Caco-2 (cell line): ENCODE data around the gene SLC12A3. TPM values are rescaled to one million over a fixed set of nuclear protein-coding genes. Genes with fewer than 3 reads are reported as not detected.

Experiments used
- BruUV-seq: library from RNA; stranded (reverse); fragments of 400-500 nt; replicated peaks from 2 replicates; lab custom pipeline; 2021; lab: Mats Ljungman, UMichigan
- CTCF ChIA-PET: fragments of 300-600 bp; sonication (Branson Sonifier 250); formaldehyde crosslinking; loops from one replicate; lab custom pipeline; 2022; ENCODE audit warnings: antibody characterized with exemption; lab: Charles Lee
- POLR2A ChIA-PET: fragments of 300-600 bp; sonication (Branson Sonifier 250); formaldehyde crosslinking; loops from one replicate; lab custom pipeline; 2022; ENCODE audit warnings: antibody characterized with exemption; lab: Charles Lee
- DNase-seq, 2 experiments: peaks; one replicate each; pipeline versions ENCODE4 v3.0.0 to v3.0.0-alpha.2; 2020 to 2022
- H3K27me3 ChIP-seq: replicated peaks from 2 replicates; pipeline ENCODE4 v1.6.0; 2011; ENCODE audit warnings: low read length; ENCODE audit not compliant: control insufficient read depth, insufficient read depth
- H3K36me3 ChIP-seq: 2 replicates; pipeline ENCODE4 v1.5.1; 2011; ENCODE audit warnings: low read length; ENCODE audit not compliant: control insufficient read depth, insufficient read depth
- H3K4me1 ChIP-seq: fragments of 250-450 bp; sonication (Bioruptor Pico); 2 replicates; pipeline ENCODE4 v1.5.1; 2020; ENCODE audit warnings: mild to moderate bottlenecking
- H3K4me3 ChIP-seq: 2 replicates; pipeline ENCODE4 v1.5.1; 2011; ENCODE audit warnings: low read depth, mild to moderate bottlenecking, control low read depth, low read length
- H3K9me3 ChIP-seq: fragments of 250-450 bp; sonication (Bioruptor Pico); 2 replicates; pipeline ENCODE4 v1.5.1; 2020; ENCODE audit warnings: mild to moderate bottlenecking, moderate library complexity
- H3K27ac Mint-ChIP-seq: one replicate; pipeline ENCODE4 v1.8.0; 2022; ENCODE audit warnings: mixed read lengths; ENCODE audit not compliant: unreplicated experiment
- H3K27me3 Mint-ChIP-seq: one replicate; pipeline ENCODE4 v1.8.0; 2022; ENCODE audit warnings: mixed read lengths; ENCODE audit not compliant: insufficient read depth, unreplicated experiment
- H3K36me3 Mint-ChIP-seq: one replicate; pipeline ENCODE4 v1.8.0; 2022; ENCODE audit warnings: mild to moderate bottlenecking, mixed read lengths; ENCODE audit not compliant: insufficient read depth, unreplicated experiment
- H3K4me1 Mint-ChIP-seq: one replicate; pipeline ENCODE4 v1.8.0; 2022; ENCODE audit warnings: low read depth, mixed read lengths; ENCODE audit not compliant: unreplicated experiment
- H3K4me3 Mint-ChIP-seq: one replicate; pipeline ENCODE4 v1.8.0; 2022; ENCODE audit warnings: mild to moderate bottlenecking, moderate library complexity, mixed read lengths; ENCODE audit not compliant: unreplicated experiment
- H3K9me3 Mint-ChIP-seq: one replicate; pipeline ENCODE4 v1.8.0; 2022; ENCODE audit warnings: mixed read lengths; ENCODE audit not compliant: unreplicated experiment
- CTCF ChIP-seq, 2 experiments: fragments of 200-600 bp in 1 of 2; IDR thresholded peaks; 1 replicate in 1 of 2; 2 replicates in 1 of 2; pipeline versions ENCODE4 v1.5.1 to v1.8.0; 2011 to 2022; ENCODE audit warnings: antibody characterized with exemption in 1 of 2, control low read depth in 1 of 2, inconsistent platforms in 1 of 2, low read depth in 1 of 2, low read length in 1 of 2, mild to moderate bottlenecking in 1 of 2, moderate library complexity in 1 of 2; ENCODE audit not compliant: insufficient read depth in 1 of 2, severe bottlenecking in 1 of 2, unreplicated experiment in 1 of 2
- intact Hi-C: fragments of 100-400 bp; cut with micrococcal nuclease; formaldehyde crosslinking; loops from one replicate; pipeline ENCODE4 v1.10.0; 2022; ENCODE audit not compliant: unreplicated experiment
- total RNA-seq: library from RNA; stranded (reverse); gene quantifications from 2 replicates; pipeline ENCODE4 v1.2.3, GENCODE V29; 2022

SLC12A3 gene
- total RNA-seq, 1 experiment from 2014 or later, result 0.73 TPM

GRCh38 chr16:56956756-56957155, 91.7 kb downstream of the SLC12A3 start:
- Histone ChIP-seq H3K27me3 (no peaks in the 10 kb centered on the region), H3K4me1 (no peaks in the 10 kb centered on the region), H3K4me3 (no peak overlapping the region), H3K9me3 (no peaks in the 10 kb centered on the region), H3K36me3 (no peaks in the 10 kb centered on the region)
- no peaks in the 10 kb centered on the region for H3K27me3 Mint-ChIP-seq
- ChIA-PET POLR2A (no interaction called here), CTCF (no interaction called here)
- H3K4me3 Mint-ChIP-seq, result no peak overlapping the region
- intact Hi-C loops, result loop anchor here (10.0 kb wide), 1 partner anchor 222 kb away; the partner anchor contains the start of gene NUP93
- no peak for DNase-seq
- no peaks in the 10 kb centered on the region for H3K36me3 Mint-ChIP-seq
- no TSS peak for BruUV-seq
- no peak for TF ChIP-seq CTCF (IDR thresholded peaks at IDR 0.05; ENCODE audit: insufficient read depth in 1 of 2, low read depth in 1 of 2, low read length in 1 of 2, severe bottlenecking in 1 of 2, unreplicated experiment in 1 of 2)
- no peak overlapping the region for H3K27ac Mint-ChIP-seq
- H3K9me3 Mint-ChIP-seq, result no peaks in the 10 kb centered on the region
- H3K4me1 Mint-ChIP-seq, result no peaks in the 10 kb centered on the region

- Histone ChIP-seq H3K27me3 (no peaks in the 10 kb centered on the region), H3K36me3 (no peaks in the 10 kb centered on the region), H3K4me1 (0 out of 2 replicates have a peak, but pooled peaks cover 3% of the 10 kb centered on the region), H3K9me3 (no peaks in the 10 kb centered on the region), H3K4me3 (no peak overlapping the region)
- no TSS peak for BruUV-seq
- Mint-ChIP-seq H3K27me3 (no peaks in the 10 kb centered on the region), H3K27ac (no peak overlapping the region), H3K4me1 (peaks cover 7% of the 10 kb centered on the region), H3K9me3 (no peaks in the 10 kb centered on the region), H3K36me3 (no peaks in the 10 kb centered on the region), H3K4me3 (no peak overlapping the region)
- no peak for DNase-seq
- POLR2A ChIA-PET, result interaction anchor here (0.8 kb wide), 1 partner anchor 29 kb away, joined by 3 read pairs; no protein-coding TSS in a partner anchor
- intact Hi-C loops, result loop anchor here (5.0 kb wide), 1 partner anchor 207 kb away; no protein-coding TSS in a partner anchor
- no peak for TF ChIP-seq CTCF (IDR thresholded peaks at IDR 0.05; ENCODE audit: insufficient read depth in 1 of 2, low read depth in 1 of 2, low read length in 1 of 2, severe bottlenecking in 1 of 2, unreplicated experiment in 1 of 2)
- CTCF ChIA-PET, result no interaction called here
Observed at GRCh38 chr16:56960681-56961281, 95.8 kb downstream of the SLC12A3 start.

GRCh38 chr16:56961386-56961785, 96.4 kb downstream of the SLC12A3 start:
- Histone ChIP-seq H3K4me3 (no peak overlapping the region), H3K27me3 (no peaks in the 10 kb centered on the region), H3K9me3 (no peaks in the 10 kb centered on the region), H3K4me1 (0 out of 2 replicates have a peak, but pooled peaks cover 3% of the 10 kb centered on the region), H3K36me3 (no peaks in the 10 kb centered on the region)
- intact Hi-C loops, result loop anchor here (5.0 kb wide), 1 partner anchor 206 kb away; no protein-coding TSS in a partner anchor
- no peak for TF ChIP-seq CTCF (IDR thresholded peaks at IDR 0.05; ENCODE audit: insufficient read depth in 1 of 2, low read depth in 1 of 2, low read length in 1 of 2, severe bottlenecking in 1 of 2, unreplicated experiment in 1 of 2)
- POLR2A ChIA-PET, result no interaction called here
- CTCF ChIA-PET, result no interaction called here
- Mint-ChIP-seq H3K4me1 (peaks cover 11% of the 10 kb centered on the region), H3K4me3 (no peak overlapping the region), H3K27ac (no peak overlapping the region), H3K27me3 (no peaks in the 10 kb centered on the region), H3K36me3 (no peaks in the 10 kb centered on the region), H3K9me3 (no peaks in the 10 kb centered on the region)
- DNase-seq, result no peak
- no TSS peak for BruUV-seq
